ENCODE measurements around the gene MACROD2.

DNA sequence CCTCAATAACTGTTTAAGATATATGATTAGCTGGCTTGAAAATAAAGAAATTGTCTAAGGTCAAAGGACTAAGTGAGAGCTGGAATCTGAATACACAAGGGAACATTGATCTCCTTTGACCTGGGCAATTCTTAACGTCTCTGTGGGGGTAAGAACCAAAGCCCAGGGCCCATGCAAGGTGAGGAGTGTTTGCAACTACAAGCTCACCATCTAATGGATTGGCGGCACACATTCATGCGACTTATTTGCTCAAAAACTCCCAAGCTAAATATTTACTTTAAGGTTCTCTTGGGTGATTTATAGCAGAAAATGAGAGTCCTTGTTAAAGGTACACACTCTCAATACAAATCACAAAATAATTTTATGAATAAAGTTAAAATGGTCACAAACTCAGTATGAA lies 734.1 kb downstream of the MACROD2 start:
- TF ChIP-seq, protein P1, sequence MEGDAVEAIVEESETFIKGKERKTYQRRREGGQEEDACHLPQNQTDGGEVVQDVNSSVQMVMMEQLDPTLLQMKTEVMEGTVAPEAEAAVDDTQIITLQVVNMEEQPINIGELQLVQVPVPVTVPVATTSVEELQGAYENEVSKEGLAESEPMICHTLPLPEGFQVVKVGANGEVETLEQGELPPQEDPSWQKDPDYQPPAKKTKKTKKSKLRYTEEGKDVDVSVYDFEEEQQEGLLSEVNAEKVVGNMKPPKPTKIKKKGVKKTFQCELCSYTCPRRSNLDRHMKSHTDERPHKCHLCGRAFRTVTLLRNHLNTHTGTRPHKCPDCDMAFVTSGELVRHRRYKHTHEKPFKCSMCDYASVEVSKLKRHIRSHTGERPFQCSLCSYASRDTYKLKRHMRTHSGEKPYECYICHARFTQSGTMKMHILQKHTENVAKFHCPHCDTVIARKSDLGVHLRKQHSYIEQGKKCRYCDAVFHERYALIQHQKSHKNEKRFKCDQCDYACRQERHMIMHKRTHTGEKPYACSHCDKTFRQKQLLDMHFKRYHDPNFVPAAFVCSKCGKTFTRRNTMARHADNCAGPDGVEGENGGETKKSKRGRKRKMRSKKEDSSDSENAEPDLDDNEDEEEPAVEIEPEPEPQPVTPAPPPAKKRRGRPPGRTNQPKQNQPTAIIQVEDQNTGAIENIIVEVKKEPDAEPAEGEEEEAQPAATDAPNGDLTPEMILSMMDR (IDR thresholded peaks at IDR 0.05) = no peak
- TF ChIP-seq POLR2A (IDR thresholded peaks at IDR 0.05) = no peak

Measured in body of pancreas (tissue), 4 donors.